IMR-90 (cell line): ENCODE data around the gene GALNT9.

Source experiments
- CEBPB ChIP-seq: IDR thresholded peaks from 2 replicates; pipeline ENCODE4 v1.6.1; 2012; ENCODE audit warnings: low read depth, low read length, improper control_type of control experiment
- FOS ChIP-seq: fragments of 150-350 bp; IDR thresholded peaks from 2 replicates; pipeline ENCODE4 v1.6.1; 2016; ENCODE audit warnings: low read depth, low read length
- MAZ ChIP-seq: IDR thresholded peaks from 2 replicates; pipeline ENCODE4 v1.6.1; 2012; ENCODE audit warnings: low read depth, mild to moderate bottlenecking, low read length, improper control_type of control experiment, moderate library complexity, borderline replicate concordance
- MXI1 ChIP-seq: IDR thresholded peaks from 2 replicates; pipeline ENCODE4 v1.6.1; 2012; ENCODE audit warnings: low read depth, mild to moderate bottlenecking, low read length, moderate library complexity, borderline replicate concordance
- POLR2A ChIP-seq: IDR thresholded peaks from 2 replicates; pipeline ENCODE4 v1.6.1; 2012; ENCODE audit warnings: mild to moderate bottlenecking, low read depth, low read length
- SMC3 ChIP-seq: fragments of 150-350 bp; IDR thresholded peaks from 2 replicates; pipeline ENCODE4 v1.6.1; 2016; ENCODE audit warnings: low read depth, mild to moderate bottlenecking, antibody characterized with exemption, low read length, moderate library complexity
- TF ChIP-seq, protein P1 (sequence below): conservative IDR thresholded peaks from 2 replicates; pipeline ENCODE4 v1.5.1; 2012; ENCODE audit warnings: mild to moderate bottlenecking, low read depth, low read length, improper control_type of control experiment

DNA sequence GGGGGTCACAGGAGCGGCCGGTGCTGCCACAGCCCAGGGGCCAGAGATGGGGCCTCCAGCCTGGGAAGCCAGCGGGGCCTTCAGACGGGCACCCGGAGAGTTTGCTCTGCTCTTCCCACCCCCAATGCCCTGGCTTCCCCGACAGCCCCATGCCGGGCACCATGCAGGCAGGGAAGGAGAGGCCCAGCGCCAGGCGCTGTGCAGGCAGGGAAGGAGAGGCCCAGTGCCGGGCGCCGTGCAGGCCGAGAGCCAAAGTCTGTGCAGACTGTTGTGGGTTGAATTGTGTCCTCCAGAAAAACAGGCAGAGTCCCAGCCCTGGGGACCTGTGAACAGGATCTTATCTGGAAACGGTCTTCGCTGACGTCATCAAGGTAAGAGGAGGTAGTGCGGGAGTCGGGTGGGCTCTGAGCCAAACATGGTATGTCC lies 34.3 kb downstream of the GALNT9 start:
- TF ChIP-seq, protein P1, sequence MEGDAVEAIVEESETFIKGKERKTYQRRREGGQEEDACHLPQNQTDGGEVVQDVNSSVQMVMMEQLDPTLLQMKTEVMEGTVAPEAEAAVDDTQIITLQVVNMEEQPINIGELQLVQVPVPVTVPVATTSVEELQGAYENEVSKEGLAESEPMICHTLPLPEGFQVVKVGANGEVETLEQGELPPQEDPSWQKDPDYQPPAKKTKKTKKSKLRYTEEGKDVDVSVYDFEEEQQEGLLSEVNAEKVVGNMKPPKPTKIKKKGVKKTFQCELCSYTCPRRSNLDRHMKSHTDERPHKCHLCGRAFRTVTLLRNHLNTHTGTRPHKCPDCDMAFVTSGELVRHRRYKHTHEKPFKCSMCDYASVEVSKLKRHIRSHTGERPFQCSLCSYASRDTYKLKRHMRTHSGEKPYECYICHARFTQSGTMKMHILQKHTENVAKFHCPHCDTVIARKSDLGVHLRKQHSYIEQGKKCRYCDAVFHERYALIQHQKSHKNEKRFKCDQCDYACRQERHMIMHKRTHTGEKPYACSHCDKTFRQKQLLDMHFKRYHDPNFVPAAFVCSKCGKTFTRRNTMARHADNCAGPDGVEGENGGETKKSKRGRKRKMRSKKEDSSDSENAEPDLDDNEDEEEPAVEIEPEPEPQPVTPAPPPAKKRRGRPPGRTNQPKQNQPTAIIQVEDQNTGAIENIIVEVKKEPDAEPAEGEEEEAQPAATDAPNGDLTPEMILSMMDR = no peak
- TF ChIP-seq POLR2A = no peak
- no peak for TF ChIP-seq SMC3
- TF ChIP-seq CEBPB = no peak
- TF ChIP-seq FOS = no peak
- TF ChIP-seq MAZ = no peak
- no peak for TF ChIP-seq MXI1
